H1 (cell line): Measurements from ENCODE around the gene GRK5.

ENCODE experiments used
- CHD1 ChIP-seq: IDR thresholded peaks from 2 replicates; pipeline ENCODE4 v1.6.1; 2012; ENCODE audit warnings: low read depth, low read length, improper control_type of control experiment
- CREB1 ChIP-seq: IDR thresholded peaks from 2 replicates; pipeline ENCODE4 v1.6.1; 2012; ENCODE audit warnings: inconsistent platforms
- JUN ChIP-seq: IDR thresholded peaks from 2 replicates; pipeline ENCODE4 v1.6.1; 2011; ENCODE audit warnings: low read depth, mild to moderate bottlenecking, improper control_type of control experiment, low read length
- KDM1A ChIP-seq: fragments of 200-600, 300-600 bp; sonication (generic); IDR thresholded peaks from 2 replicates; pipeline ENCODE4 v1.7.1; 2016; ENCODE audit warnings: mild to moderate bottlenecking, low read length, borderline replicate concordance
- PHF8 ChIP-seq: fragments of 200-600 bp; sonication (generic); conservative IDR thresholded peaks from 2 replicates; pipeline ENCODE4 v1.7.1; 2012; ENCODE audit warnings: low read depth, mild to moderate bottlenecking, inconsistent platforms, low read length, moderate library complexity
- POLR2A ChIP-seq, 2 experiments: IDR thresholded peaks; 1 replicate in 1 of 2; 2 replicates in 1 of 2; pipeline ENCODE4 v1.6.1; 2011; ENCODE audit warnings: low read depth in 2 of 2, low read length in 2 of 2, mild to moderate bottlenecking in 2 of 2; ENCODE audit errors: control extremely low read depth in 1 of 2
- POLR2AphosphoS5 ChIP-seq: IDR thresholded peaks from 2 replicates; pipeline ENCODE4 v1.6.1; 2011; ENCODE audit warnings: low read depth, low read length
- SIRT6 ChIP-seq: IDR thresholded peaks from one replicate; pipeline ENCODE4 v1.7.1; 2012; ENCODE audit warnings: low read length, inconsistent platforms
- SP1 ChIP-seq: IDR thresholded peaks from 2 replicates; pipeline ENCODE4 v1.6.1; 2011; ENCODE audit warnings: low read depth, low read length
- TAF1 ChIP-seq: IDR thresholded peaks from 2 replicates; pipeline ENCODE4 v1.6.1; 2011; ENCODE audit warnings: mild to moderate bottlenecking, low read depth, low read length
- YY1 ChIP-seq: IDR thresholded peaks from 2 replicates; pipeline ENCODE4 v1.6.1; 2011; ENCODE audit warnings: low read depth, mild to moderate bottlenecking, low read length
- TF ChIP-seq, protein P1 (sequence below), 3 experiments: IDR thresholded peaks; 1 replicate in 2 of 3; 2 replicates in 1 of 3; pipeline versions ENCODE4 v1.5.1 to v1.6.1; 2011; ENCODE audit warnings: low read length in 3 of 3, mild to moderate bottlenecking in 3 of 3, inconsistent platforms in 2 of 3, low read depth in 1 of 3, moderate library complexity in 1 of 3; ENCODE audit not compliant: insufficient read depth in 1 of 3; ENCODE audit errors: control extremely low read depth in 1 of 3
- TF ChIP-seq, protein P2 (sequence below): IDR thresholded peaks from 2 replicates; pipeline ENCODE4 v1.6.1; 2011; ENCODE audit warnings: low read depth, mild to moderate bottlenecking, low read length; ENCODE audit not compliant: insufficient read depth
- TF ChIP-seq, protein P3 (sequence below): IDR thresholded peaks from 2 replicates; pipeline ENCODE4 v1.6.1; 2011; ENCODE audit warnings: low read length, improper control_type of control experiment

DNA sequence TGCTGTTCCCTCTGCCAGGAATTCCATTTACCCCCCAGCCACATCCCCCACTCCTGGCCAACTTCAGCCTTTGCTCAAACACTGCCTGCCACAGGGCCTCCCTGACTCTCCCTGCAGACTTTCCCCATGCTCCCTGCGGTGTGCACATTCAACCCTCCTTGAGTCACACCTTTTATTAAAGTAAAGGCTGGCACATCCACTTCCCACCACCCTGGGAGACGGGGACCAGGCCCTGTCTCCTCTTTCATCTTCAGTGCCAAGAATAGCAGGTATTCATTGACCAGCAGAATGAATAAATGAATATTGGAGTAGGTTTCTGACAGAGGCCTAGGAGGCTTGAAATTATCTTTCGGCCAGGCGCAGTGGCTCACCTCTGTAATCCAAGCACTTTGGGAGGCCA is 91.4 kb downstream of the GRK5 start:
- TF ChIP-seq JUN (no peak), KDM1A (no peak), POLR2A (IDR thresholded peaks at IDR 0.05; ENCODE audit: control extremely low read depth in 1 of 2, low read depth in 2 of 2, low read length in 2 of 2) (no peak), POLR2AphosphoS5 (no peak), SP1 (no peak), TAF1 (no peak), SIRT6 (no peak), PHF8 (no peak), CREB1 (no peak), YY1 (no peak), CHD1 (no peak)
- TF ChIP-seq, protein P1, sequence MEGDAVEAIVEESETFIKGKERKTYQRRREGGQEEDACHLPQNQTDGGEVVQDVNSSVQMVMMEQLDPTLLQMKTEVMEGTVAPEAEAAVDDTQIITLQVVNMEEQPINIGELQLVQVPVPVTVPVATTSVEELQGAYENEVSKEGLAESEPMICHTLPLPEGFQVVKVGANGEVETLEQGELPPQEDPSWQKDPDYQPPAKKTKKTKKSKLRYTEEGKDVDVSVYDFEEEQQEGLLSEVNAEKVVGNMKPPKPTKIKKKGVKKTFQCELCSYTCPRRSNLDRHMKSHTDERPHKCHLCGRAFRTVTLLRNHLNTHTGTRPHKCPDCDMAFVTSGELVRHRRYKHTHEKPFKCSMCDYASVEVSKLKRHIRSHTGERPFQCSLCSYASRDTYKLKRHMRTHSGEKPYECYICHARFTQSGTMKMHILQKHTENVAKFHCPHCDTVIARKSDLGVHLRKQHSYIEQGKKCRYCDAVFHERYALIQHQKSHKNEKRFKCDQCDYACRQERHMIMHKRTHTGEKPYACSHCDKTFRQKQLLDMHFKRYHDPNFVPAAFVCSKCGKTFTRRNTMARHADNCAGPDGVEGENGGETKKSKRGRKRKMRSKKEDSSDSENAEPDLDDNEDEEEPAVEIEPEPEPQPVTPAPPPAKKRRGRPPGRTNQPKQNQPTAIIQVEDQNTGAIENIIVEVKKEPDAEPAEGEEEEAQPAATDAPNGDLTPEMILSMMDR (IDR thresholded peaks at IDR 0.05; ENCODE audit: control extremely low read depth in 1 of 3, insufficient read depth in 1 of 3, low read depth in 1 of 3, low read length in 3 of 3) = no peak
- TF ChIP-seq, protein P2, sequence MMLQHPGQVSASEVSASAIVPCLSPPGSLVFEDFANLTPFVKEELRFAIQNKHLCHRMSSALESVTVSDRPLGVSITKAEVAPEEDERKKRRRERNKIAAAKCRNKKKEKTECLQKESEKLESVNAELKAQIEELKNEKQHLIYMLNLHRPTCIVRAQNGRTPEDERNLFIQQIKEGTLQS = no peak
- TF ChIP-seq, protein P3, sequence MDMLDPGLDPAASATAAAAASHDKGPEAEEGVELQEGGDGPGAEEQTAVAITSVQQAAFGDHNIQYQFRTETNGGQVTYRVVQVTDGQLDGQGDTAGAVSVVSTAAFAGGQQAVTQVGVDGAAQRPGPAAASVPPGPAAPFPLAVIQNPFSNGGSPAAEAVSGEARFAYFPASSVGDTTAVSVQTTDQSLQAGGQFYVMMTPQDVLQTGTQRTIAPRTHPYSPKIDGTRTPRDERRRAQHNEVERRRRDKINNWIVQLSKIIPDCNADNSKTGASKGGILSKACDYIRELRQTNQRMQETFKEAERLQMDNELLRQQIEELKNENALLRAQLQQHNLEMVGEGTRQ = no peak
